ENCODE measurements around the gene ADAMTS6. TPM values are rescaled to one million over a fixed set of nuclear protein-coding genes. Genes with fewer than 3 reads are reported as not detected.

The ADAMTS6 gene
- total RNA-seq, 1 donor from 2014 or later: 2.6 TPM

- H3K27ac ChIP-seq (ENCODE audit: low read depth, low read length): no peak overlapping the region
- H3K9me3 ChIP-seq (ENCODE audit: control insufficient read depth in 3 of 3, low read length in 3 of 3): no peaks in the 10 kb centered on the region
- no peaks in the 10 kb centered on the region for H3K36me3 ChIP-seq (ENCODE audit: control insufficient read depth in 3 of 3, insufficient read depth in 3 of 3, low read length in 3 of 3)
- H3K4me3 ChIP-seq (ENCODE audit: low read length in 3 of 3): no peak overlapping the region
- peaks cover 0 to 3% (median 0%) of the 10 kb centered on the region in 3 donors for H3K4me1 ChIP-seq (ENCODE audit: control insufficient read depth in 3 of 3, insufficient read depth in 3 of 3, low read length in 3 of 3)
- H3K27me3 ChIP-seq (ENCODE audit: control insufficient read depth in 3 of 3, insufficient read depth in 3 of 3, low read length in 3 of 3): no peaks in the 10 kb centered on the region
- no peak overlapping the region for H3K9ac ChIP-seq (ENCODE audit: low read depth in 1 of 3, low read length in 3 of 3)
Measured at GRCh38 chr5:65126542-65127069, 355.1 kb downstream of the ADAMTS6 start.

GRCh38 chr5:65125591-65126541 is 355.9 kb downstream of the ADAMTS6 start:
- H3K9me3 ChIP-seq (ENCODE audit: control insufficient read depth in 3 of 3, low read length in 3 of 3): no peaks in the 10 kb centered on the region
- H3K36me3 ChIP-seq (ENCODE audit: control insufficient read depth in 3 of 3, insufficient read depth in 3 of 3, low read length in 3 of 3): no peaks in the 10 kb centered on the region
- H3K9ac ChIP-seq (ENCODE audit: low read depth in 1 of 3, low read length in 3 of 3): peak overlapping the region in 1 of 3 donors; percentile 2
- no peak overlapping the region for H3K4me3 ChIP-seq (ENCODE audit: low read length in 3 of 3)
- no peaks in the 10 kb centered on the region for H3K27me3 ChIP-seq (ENCODE audit: control insufficient read depth in 3 of 3, insufficient read depth in 3 of 3, low read length in 3 of 3)
- no peak overlapping the region for H3K27ac ChIP-seq (ENCODE audit: low read depth, low read length)
- peaks cover 0 to 3% (median 0%) of the 10 kb centered on the region in 3 donors for H3K4me1 ChIP-seq (ENCODE audit: control insufficient read depth in 3 of 3, insufficient read depth in 3 of 3, low read length in 3 of 3)

GRCh38 chr5:65121880-65122436 is 359.8 kb downstream of the ADAMTS6 start:
- Histone ChIP-seq H3K4me1 (ENCODE audit: control insufficient read depth in 3 of 3, insufficient read depth in 3 of 3, low read length in 3 of 3) (peaks cover 0 to 3% (median 0%) of the 10 kb centered on the region in 3 donors), H3K36me3 (ENCODE audit: control insufficient read depth in 3 of 3, insufficient read depth in 3 of 3, low read length in 3 of 3) (no peaks in the 10 kb centered on the region)

GRCh38 chr5:65120371-65120967 is 361.3 kb downstream of the ADAMTS6 start:
- Histone ChIP-seq H3K27ac (ENCODE audit: low read depth, low read length) (no peak overlapping the region), H3K4me1 (ENCODE audit: control insufficient read depth in 3 of 3, insufficient read depth in 3 of 3, low read length in 3 of 3) (no peaks in the 10 kb centered on the region), H3K36me3 (ENCODE audit: control insufficient read depth in 3 of 3, insufficient read depth in 3 of 3, low read length in 3 of 3) (no peaks in the 10 kb centered on the region), H3K9ac (ENCODE audit: low read depth in 1 of 3, low read length in 3 of 3) (no peak overlapping the region), H3K4me3 (ENCODE audit: low read length in 3 of 3) (no peak overlapping the region), H3K9me3 (ENCODE audit: control insufficient read depth in 3 of 3, low read length in 3 of 3) (peaks cover 0 to 3% (median 0%) of the 10 kb centered on the region in 3 donors), H3K27me3 (ENCODE audit: control insufficient read depth in 3 of 3, insufficient read depth in 3 of 3, low read length in 3 of 3) (no peaks in the 10 kb centered on the region)

More at GRCh38 chr5:65121880-65122436, 359.8 kb downstream of the ADAMTS6 start:
- Histone ChIP-seq H3K4me3 (ENCODE audit: low read length in 3 of 3) (no peak overlapping the region), H3K27me3 (ENCODE audit: control insufficient read depth in 3 of 3, insufficient read depth in 3 of 3, low read length in 3 of 3) (no peaks in the 10 kb centered on the region), H3K9ac (ENCODE audit: low read depth in 1 of 3, low read length in 3 of 3) (no peak overlapping the region), H3K9me3 (ENCODE audit: control insufficient read depth in 3 of 3, low read length in 3 of 3) (peaks cover 0 to 3% (median 0%) of the 10 kb centered on the region in 3 donors), H3K27ac (ENCODE audit: low read depth, low read length) (no peak overlapping the region)

- no peaks in the 10 kb centered on the region for H3K27me3 ChIP-seq (ENCODE audit: control insufficient read depth in 3 of 3, insufficient read depth in 3 of 3, low read length in 3 of 3)
- no peak overlapping the region for H3K27ac ChIP-seq (ENCODE audit: low read depth, low read length)
- H3K9ac ChIP-seq (ENCODE audit: low read depth in 1 of 3, low read length in 3 of 3): no peak overlapping the region
- H3K9me3 ChIP-seq (ENCODE audit: control insufficient read depth in 3 of 3, low read length in 3 of 3): peaks cover 0 to 3% (median 0%) of the 10 kb centered on the region in 3 donors
- H3K4me3 ChIP-seq (ENCODE audit: low read length in 3 of 3): no peak overlapping the region
- H3K4me1 ChIP-seq (ENCODE audit: control insufficient read depth in 3 of 3, insufficient read depth in 3 of 3, low read length in 3 of 3): no peaks in the 10 kb centered on the region
- H3K36me3 ChIP-seq (ENCODE audit: control insufficient read depth in 3 of 3, insufficient read depth in 3 of 3, low read length in 3 of 3): no peaks in the 10 kb centered on the region
Measured at GRCh38 chr5:65117525-65117924, 364.2 kb downstream of the ADAMTS6 start.

- Histone ChIP-seq H3K4me1 (ENCODE audit: control insufficient read depth in 3 of 3, insufficient read depth in 3 of 3, low read length in 3 of 3) (no peaks in the 10 kb centered on the region), H3K9ac (ENCODE audit: low read depth in 1 of 3, low read length in 3 of 3) (no peak overlapping the region), H3K4me3 (ENCODE audit: low read length in 3 of 3) (no peak overlapping the region), H3K36me3 (ENCODE audit: control insufficient read depth in 3 of 3, insufficient read depth in 3 of 3, low read length in 3 of 3) (no peaks in the 10 kb centered on the region), H3K9me3 (ENCODE audit: control insufficient read depth in 3 of 3, low read length in 3 of 3) (peaks cover 0 to 3% (median 0%) of the 10 kb centered on the region in 3 donors), H3K27ac (ENCODE audit: low read depth, low read length) (no peak overlapping the region), H3K27me3 (ENCODE audit: control insufficient read depth in 3 of 3, insufficient read depth in 3 of 3, low read length in 3 of 3) (no peaks in the 10 kb centered on the region)
Measured at GRCh38 chr5:65113771-65114170, 367.9 kb downstream of the ADAMTS6 start.

GRCh38 chr5:65111961-65112658 is 369.6 kb downstream of the ADAMTS6 start:
- H3K4me3 ChIP-seq (ENCODE audit: low read length in 3 of 3): no peak overlapping the region
- no peaks in the 10 kb centered on the region for H3K27me3 ChIP-seq (ENCODE audit: control insufficient read depth in 3 of 3, insufficient read depth in 3 of 3, low read length in 3 of 3)
- H3K4me1 ChIP-seq (ENCODE audit: control insufficient read depth in 3 of 3, insufficient read depth in 3 of 3, low read length in 3 of 3): no peaks in the 10 kb centered on the region
- no peaks in the 10 kb centered on the region for H3K9me3 ChIP-seq (ENCODE audit: control insufficient read depth in 3 of 3, low read length in 3 of 3)
- H3K27ac ChIP-seq (ENCODE audit: low read depth, low read length): no peak overlapping the region
- no peaks in the 10 kb centered on the region for H3K36me3 ChIP-seq (ENCODE audit: control insufficient read depth in 3 of 3, insufficient read depth in 3 of 3, low read length in 3 of 3)
- H3K9ac ChIP-seq (ENCODE audit: low read depth in 1 of 3, low read length in 3 of 3): no peak overlapping the region

- peaks cover 0 to 2% (median 0%) of the 10 kb centered on the region in 3 donors for H3K27me3 ChIP-seq (ENCODE audit: control insufficient read depth in 3 of 3, insufficient read depth in 3 of 3, low read length in 3 of 3)
- H3K4me3 ChIP-seq (ENCODE audit: low read length in 3 of 3): no peak overlapping the region
- no peaks in the 10 kb centered on the region for H3K36me3 ChIP-seq (ENCODE audit: control insufficient read depth in 3 of 3, insufficient read depth in 3 of 3, low read length in 3 of 3)
- H3K9me3 ChIP-seq (ENCODE audit: control insufficient read depth in 3 of 3, low read length in 3 of 3): no peaks in the 10 kb centered on the region
- H3K9ac ChIP-seq (ENCODE audit: low read depth in 1 of 3, low read length in 3 of 3): no peak overlapping the region
- no peak overlapping the region for H3K27ac ChIP-seq (ENCODE audit: low read depth, low read length)
- H3K4me1 ChIP-seq (ENCODE audit: control insufficient read depth in 3 of 3, insufficient read depth in 3 of 3, low read length in 3 of 3): no peaks in the 10 kb centered on the region
Measured at GRCh38 chr5:65108786-65109743, 372.7 kb downstream of the ADAMTS6 start.

GRCh38 chr5:65105301-65105700 is 376.4 kb downstream of the ADAMTS6 start:
- Histone ChIP-seq H3K27me3 (ENCODE audit: control insufficient read depth in 3 of 3, insufficient read depth in 3 of 3, low read length in 3 of 3) (peaks cover 0 to 2% (median 0%) of the 10 kb centered on the region in 3 donors), H3K4me3 (ENCODE audit: low read length in 3 of 3) (no peak overlapping the region), H3K4me1 (ENCODE audit: control insufficient read depth in 3 of 3, insufficient read depth in 3 of 3, low read length in 3 of 3) (peaks cover 0 to 9% (median 0%) of the 10 kb centered on the region in 3 donors), H3K9ac (ENCODE audit: low read depth in 1 of 3, low read length in 3 of 3) (no peak overlapping the region), H3K9me3 (ENCODE audit: control insufficient read depth in 3 of 3, low read length in 3 of 3) (no peaks in the 10 kb centered on the region), H3K27ac (ENCODE audit: low read depth, low read length) (no peak overlapping the region), H3K36me3 (ENCODE audit: control insufficient read depth in 3 of 3, insufficient read depth in 3 of 3, low read length in 3 of 3) (no peaks in the 10 kb centered on the region)

All from skeletal muscle tissue (tissue), 4 donors.